Measurements from ENCODE around the gene UBE2E2.

GRCh38 chr3:23422517-23422851, 219.4 kb downstream of the UBE2E2 start:
- TF ChIP-seq EZH2 (IDR thresholded peaks at IDR 0.05; ENCODE audit: borderline replicate concordance, insufficient read depth, low read length, poor library complexity, severe bottlenecking): no peak
- TF ChIP-seq CTCF (IDR thresholded peaks at IDR 0.05; ENCODE audit: poor library complexity, severe bottlenecking): no peak
